C4-2B (cell line): ENCODE measurements around the gene IFI30.
A peak's percentile ranks its signal among the peaks of the same experiment; 100 is the strongest.

ENCODE experiments used
- H3K27ac ChIP-seq: fragments of 450-650 bp; 2 replicates; pipeline ENCODE4 v1.5.1; 2017
- ZFX ChIP-seq: fragments of 450-650 bp; IDR thresholded peaks from 2 replicates; pipeline ENCODE4 v1.6.1; 2017
- TF ChIP-seq, protein P1 (sequence below): fragments of 450-650 bp; conservative IDR thresholded peaks from 2 replicates; pipeline ENCODE4 v1.5.1; 2017; ENCODE audit warnings: mild to moderate bottlenecking

Gene IFI30

DNA sequence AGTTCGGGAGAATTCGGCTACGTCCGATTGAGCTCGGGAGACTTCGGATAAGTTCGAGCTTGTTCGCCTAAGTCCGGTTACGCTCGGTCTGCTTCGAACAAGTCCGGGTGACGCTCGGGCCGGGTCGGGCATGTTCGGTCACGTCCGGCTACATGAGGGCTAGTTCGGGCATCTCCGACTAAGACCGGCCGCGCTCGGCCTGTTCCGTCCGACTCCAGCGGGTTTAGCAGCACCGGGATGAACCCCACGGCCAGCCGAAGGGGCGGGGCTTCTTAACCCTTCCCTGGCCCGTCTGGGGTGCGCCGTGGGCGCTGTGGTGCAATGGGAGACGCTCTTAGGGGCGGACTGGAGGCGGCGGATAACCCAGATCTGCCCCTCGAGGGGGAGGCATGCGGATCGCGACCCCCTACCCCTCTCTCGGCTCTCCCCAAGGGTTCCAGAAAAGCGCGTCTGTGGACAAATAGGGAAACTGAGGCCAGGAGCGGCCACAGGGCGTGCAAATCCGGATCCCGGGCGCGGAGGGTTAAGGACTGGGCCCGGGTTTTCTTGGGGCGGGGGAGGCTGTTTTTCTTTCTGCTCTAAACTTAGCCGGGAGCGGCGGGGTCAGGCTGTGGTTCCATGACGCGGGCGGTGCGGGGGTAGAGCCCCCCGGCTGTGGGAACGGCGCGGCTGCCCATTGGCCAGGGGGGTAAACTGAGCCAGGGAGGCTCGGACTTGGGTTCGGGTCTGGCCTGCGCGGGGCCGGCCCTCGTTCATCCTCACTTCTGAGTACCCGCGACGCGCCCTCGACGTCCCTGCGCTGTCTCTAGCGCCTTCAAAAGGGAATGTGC, 51.1 kb downstream of the IFI30 start:
- no peak for TF ChIP-seq ZFX
- TF ChIP-seq, protein P1, sequence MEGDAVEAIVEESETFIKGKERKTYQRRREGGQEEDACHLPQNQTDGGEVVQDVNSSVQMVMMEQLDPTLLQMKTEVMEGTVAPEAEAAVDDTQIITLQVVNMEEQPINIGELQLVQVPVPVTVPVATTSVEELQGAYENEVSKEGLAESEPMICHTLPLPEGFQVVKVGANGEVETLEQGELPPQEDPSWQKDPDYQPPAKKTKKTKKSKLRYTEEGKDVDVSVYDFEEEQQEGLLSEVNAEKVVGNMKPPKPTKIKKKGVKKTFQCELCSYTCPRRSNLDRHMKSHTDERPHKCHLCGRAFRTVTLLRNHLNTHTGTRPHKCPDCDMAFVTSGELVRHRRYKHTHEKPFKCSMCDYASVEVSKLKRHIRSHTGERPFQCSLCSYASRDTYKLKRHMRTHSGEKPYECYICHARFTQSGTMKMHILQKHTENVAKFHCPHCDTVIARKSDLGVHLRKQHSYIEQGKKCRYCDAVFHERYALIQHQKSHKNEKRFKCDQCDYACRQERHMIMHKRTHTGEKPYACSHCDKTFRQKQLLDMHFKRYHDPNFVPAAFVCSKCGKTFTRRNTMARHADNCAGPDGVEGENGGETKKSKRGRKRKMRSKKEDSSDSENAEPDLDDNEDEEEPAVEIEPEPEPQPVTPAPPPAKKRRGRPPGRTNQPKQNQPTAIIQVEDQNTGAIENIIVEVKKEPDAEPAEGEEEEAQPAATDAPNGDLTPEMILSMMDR = no peak
- peak overlapping the region; percentile 36; the same call in 1 of the 2 replicates for H3K27ac ChIP-seq

DNA sequence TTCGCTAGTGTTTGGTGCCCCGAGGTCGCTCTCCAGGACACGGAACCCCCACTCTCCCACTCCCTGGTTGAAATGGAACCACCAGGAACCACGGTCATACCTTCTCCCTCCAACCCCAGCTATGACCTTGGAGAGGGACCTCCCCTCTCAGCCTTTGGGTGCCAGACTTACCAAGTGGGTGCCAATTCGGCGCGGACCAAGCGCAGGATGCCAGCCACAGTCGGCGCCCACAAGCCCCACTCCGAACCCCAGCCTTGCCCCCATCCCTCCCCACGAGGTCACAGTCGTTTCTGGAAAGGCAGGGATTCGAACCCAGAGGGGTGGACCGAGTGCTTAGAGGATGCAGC, 51.7 kb downstream of the IFI30 start:
- no peak for TF ChIP-seq ZFX
- TF ChIP-seq, protein P1 = no peak

DNA sequence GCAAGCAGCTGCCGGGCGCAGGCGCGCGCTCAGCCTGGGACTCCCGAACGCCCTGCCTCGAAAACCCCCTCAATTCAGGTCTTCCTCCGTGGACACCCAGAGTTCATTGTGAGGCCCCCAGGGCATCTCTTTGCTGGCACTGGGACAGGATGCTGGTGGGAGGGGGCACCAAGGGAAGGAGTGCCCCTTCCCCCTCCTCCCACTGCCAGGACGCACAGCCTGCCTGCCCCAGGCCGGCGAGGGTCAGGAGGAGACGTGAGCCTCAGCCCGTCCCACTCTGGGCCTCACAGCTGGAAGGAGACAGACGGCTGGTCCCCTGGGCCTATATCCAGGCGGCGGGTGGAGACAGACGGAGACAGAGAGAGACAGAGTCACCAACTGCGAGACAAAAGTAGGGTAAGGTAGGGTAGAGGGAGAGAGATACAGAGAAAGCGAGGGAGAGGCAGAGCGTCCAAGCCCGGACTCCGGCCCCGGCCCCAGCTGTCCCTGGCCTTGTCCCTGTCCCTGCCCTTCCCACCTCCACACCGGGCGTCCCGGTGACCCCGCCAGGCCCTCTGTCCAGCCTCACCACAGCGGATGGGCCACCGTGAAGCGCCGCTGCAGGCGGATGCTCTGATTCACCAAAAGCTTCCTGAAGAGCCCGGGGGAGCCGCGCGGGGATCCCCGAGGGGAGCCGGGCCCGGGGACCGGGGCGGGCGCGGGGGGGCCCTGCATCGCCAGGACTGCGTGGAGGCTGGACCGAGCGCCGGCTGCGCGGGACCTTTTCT, 52.3 kb downstream of the IFI30 start, which contains the start of gene PDE4C:
PDE4C (minus strand) TSS at position 737 of the 767 bp plus-strand sequence; CDS start at position 714, 23 bp downstream.
- TF ChIP-seq, protein P1 = no peak
- TF ChIP-seq ZFX = no peak
- no peak within 1 kb of the TSS for H3K27ac ChIP-seq

More for the DNA sequence above, 51.7 kb downstream of the IFI30 start:
- no peak overlapping the region for H3K27ac ChIP-seq

DNA sequence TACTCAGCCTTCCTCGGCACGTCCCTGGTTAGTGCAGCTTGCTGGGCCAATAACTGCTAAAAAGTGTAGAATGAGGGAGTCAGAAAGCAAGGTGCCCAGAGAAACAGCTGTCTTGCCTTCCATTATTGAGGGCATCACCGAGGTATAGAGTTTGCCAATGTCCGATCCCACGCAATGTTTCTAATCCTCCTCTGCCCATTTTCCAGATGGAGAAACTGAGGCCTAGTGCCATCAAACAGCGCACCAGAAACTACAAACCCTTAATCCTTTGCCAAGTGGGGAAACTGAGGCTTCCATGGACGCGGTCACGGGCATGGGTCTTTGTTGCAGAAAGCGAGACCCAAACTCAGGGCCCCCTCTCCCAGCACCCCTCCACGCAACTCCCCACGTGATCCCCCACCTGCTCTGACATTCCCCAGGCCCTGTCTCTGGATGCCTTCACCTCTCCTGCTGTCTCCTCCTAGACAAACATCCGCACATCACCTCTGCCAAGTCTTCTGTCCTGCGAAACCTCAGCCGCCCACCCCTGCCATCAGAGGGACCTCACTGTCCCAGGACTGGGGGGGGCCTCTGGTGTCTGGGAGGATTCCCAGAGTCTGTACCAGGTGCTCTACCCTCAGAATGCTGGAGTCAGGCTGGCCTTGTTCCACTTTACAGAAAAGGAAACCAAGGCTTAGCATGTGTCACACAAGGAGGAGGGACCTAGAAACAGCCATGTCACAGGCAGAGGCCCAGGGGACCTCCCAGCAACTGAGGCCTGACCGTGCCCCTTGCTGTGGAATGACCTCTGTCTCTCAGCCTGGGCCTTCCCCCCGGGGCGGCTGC, 53.6 kb downstream of the IFI30 start:
- TF ChIP-seq, protein P1 = no peak
- TF ChIP-seq ZFX = no peak
- no peak overlapping the region for H3K27ac ChIP-seq
